Measurements from ENCODE around the gene ADAMTS1.

ADAMTS1 gene

GRCh38 chr21:26843933-26844257, 1.3 kb downstream of the ADAMTS1 start:
- no peak overlapping the region for H3K4ac ChIP-seq (ENCODE audit: low read depth, low read length)
- H2BK15ac ChIP-seq (replicated peaks; ENCODE audit: low read depth) = no peak overlapping the region
- H3K4me1 ChIP-seq (ENCODE audit: control insufficient read depth, low read depth, low read length) = peaks cover 2% of the 10 kb centered on the region
- H3K9ac ChIP-seq (ENCODE audit: low read length) = peak overlapping the region; percentile 99
- no peak overlapping the region for H2BK120ac ChIP-seq (ENCODE audit: low read depth, low read length)
- no peak for DNase-seq
- peak overlapping the region; percentile 84 for H3K27ac ChIP-seq (ENCODE audit: low read depth, low read length)
- no peak overlapping the region for H4K8ac ChIP-seq (ENCODE audit: low read depth, low read length)
- no CpG with 5 or more reads among the region's 11 CpGs for WGBS (ENCODE audit: extremely low coverage, insufficient coverage, low lambda C conversion rate)
- H3K4me2 ChIP-seq (ENCODE audit: low read length) = peak overlapping the region; percentile 8
- H4K5ac ChIP-seq (ENCODE audit: low read length) = no peak overlapping the region
- H3K79me1 ChIP-seq (ENCODE audit: low read length) = peaks cover 10% of the 10 kb centered on the region
- H2BK5ac ChIP-seq (ENCODE audit: low read length) = peak overlapping the region; percentile 54
- no peaks in the 10 kb centered on the region for H3K27me3 ChIP-seq (ENCODE audit: insufficient read depth, low read length, poor library complexity)
- H3K79me2 ChIP-seq (ENCODE audit: control insufficient read depth, insufficient read depth, low read length) = peaks cover 40% of the 10 kb centered on the region
- peaks cover 15% of the 10 kb centered on the region for H3K36me3 ChIP-seq (ENCODE audit: control insufficient read depth, insufficient read depth, low read length)
- peak overlapping the region; percentile 98 for H3K56ac ChIP-seq (ENCODE audit: low read length)
- H2AK5ac ChIP-seq (ENCODE audit: low read length) = no peak overlapping the region
- H3K23ac ChIP-seq (ENCODE audit: low read length) = peak overlapping the region; percentile 81
- peak overlapping the region; percentile 88 for H3K18ac ChIP-seq (ENCODE audit: low read length)
- H3K4me3 ChIP-seq (ENCODE audit: low read length) = peak overlapping the region; percentile 95

GRCh38 chr21:26842974-26843932, 2.0 kb downstream of the ADAMTS1 start:
- Histone ChIP-seq H3K4me1 (ENCODE audit: control insufficient read depth, low read depth, low read length) (peaks cover 2% of the 10 kb centered on the region), H3K4ac (ENCODE audit: low read depth, low read length) (peak overlapping the region; percentile 66)

GRCh38 chr21:26842300-26842699, 2.9 kb downstream of the ADAMTS1 start:
- peak overlapping the region; percentile 99 for H3K9ac ChIP-seq (ENCODE audit: low read length)
- H4K5ac ChIP-seq (ENCODE audit: low read length) = no peak overlapping the region
- no peak overlapping the region for H3K27ac ChIP-seq (ENCODE audit: low read depth, low read length)
- H3K56ac ChIP-seq (ENCODE audit: low read length) = peak overlapping the region; percentile 75
- no peak overlapping the region for H3K18ac ChIP-seq (ENCODE audit: low read length)
- H3K4me2 ChIP-seq (ENCODE audit: low read length) = peak overlapping the region; percentile 49
- peaks cover 2% of the 10 kb centered on the region for H3K4me1 ChIP-seq (ENCODE audit: control insufficient read depth, low read depth, low read length)
- H2BK15ac ChIP-seq (replicated peaks; ENCODE audit: low read depth) = no peak overlapping the region
- no peak for DNase-seq
- peak overlapping the region; percentile 17 for H3K4me3 ChIP-seq (ENCODE audit: low read length)
- no peaks in the 10 kb centered on the region for H3K27me3 ChIP-seq (ENCODE audit: insufficient read depth, low read length, poor library complexity)
- no peak overlapping the region for H4K8ac ChIP-seq (ENCODE audit: low read depth, low read length)
- H3K79me1 ChIP-seq (ENCODE audit: low read length) = peaks cover 13% of the 10 kb centered on the region
- WGBS (ENCODE audit: extremely low coverage, insufficient coverage, low lambda C conversion rate) = no CpG with 5 or more reads among the region's 11 CpGs
- H2BK120ac ChIP-seq (ENCODE audit: low read depth, low read length) = no peak overlapping the region
- no peak overlapping the region for H2BK5ac ChIP-seq (ENCODE audit: low read length)
- H3K23ac ChIP-seq (ENCODE audit: low read length) = no peak overlapping the region
- no peak overlapping the region for H2AK5ac ChIP-seq (ENCODE audit: low read length)
- peaks cover 25% of the 10 kb centered on the region for H3K36me3 ChIP-seq (ENCODE audit: control insufficient read depth, insufficient read depth, low read length)
- peak overlapping the region; percentile 41 for H3K4ac ChIP-seq (ENCODE audit: low read depth, low read length)
- peaks cover 40% of the 10 kb centered on the region for H3K79me2 ChIP-seq (ENCODE audit: control insufficient read depth, insufficient read depth, low read length)

More at GRCh38 chr21:26842974-26843932, 2.0 kb downstream of the ADAMTS1 start:
- H2BK120ac ChIP-seq (ENCODE audit: low read depth, low read length) = no peak overlapping the region
- H3K18ac ChIP-seq (ENCODE audit: low read length) = peak overlapping the region; percentile 88
- peaks cover 12% of the 10 kb centered on the region for H3K79me1 ChIP-seq (ENCODE audit: low read length)
- H3K4me3 ChIP-seq (ENCODE audit: low read length) = peak overlapping the region; percentile 95
- no CpG with 5 or more reads among the region's 35 CpGs for WGBS (ENCODE audit: extremely low coverage, insufficient coverage, low lambda C conversion rate)
- H2BK5ac ChIP-seq (ENCODE audit: low read length) = no peak overlapping the region
- no peak overlapping the region for H4K8ac ChIP-seq (ENCODE audit: low read depth, low read length)
- peak overlapping the region; percentile 99 for H3K9ac ChIP-seq (ENCODE audit: low read length)
- H3K27me3 ChIP-seq (ENCODE audit: insufficient read depth, low read length, poor library complexity) = no peaks in the 10 kb centered on the region
- H3K56ac ChIP-seq (ENCODE audit: low read length) = peak overlapping the region; percentile 98
- DNase-seq = peak; percentile 92
- peaks cover 40% of the 10 kb centered on the region for H3K79me2 ChIP-seq (ENCODE audit: control insufficient read depth, insufficient read depth, low read length)
- peak overlapping the region; percentile 49 for H3K4me2 ChIP-seq (ENCODE audit: low read length)
- no peak overlapping the region for H3K23ac ChIP-seq (ENCODE audit: low read length)
- no peak overlapping the region for H2AK5ac ChIP-seq (ENCODE audit: low read length)
- H4K5ac ChIP-seq (ENCODE audit: low read length) = no peak overlapping the region
- H2BK15ac ChIP-seq (replicated peaks; ENCODE audit: low read depth) = no peak overlapping the region
- H3K36me3 ChIP-seq (ENCODE audit: control insufficient read depth, insufficient read depth, low read length) = peaks cover 17% of the 10 kb centered on the region
- peak overlapping the region; percentile 84 for H3K27ac ChIP-seq (ENCODE audit: low read depth, low read length)

- H4K5ac ChIP-seq (ENCODE audit: low read length) = no peak overlapping the region
- peaks cover 26% of the 10 kb centered on the region for H3K36me3 ChIP-seq (ENCODE audit: control insufficient read depth, insufficient read depth, low read length)
- no peaks in the 10 kb centered on the region for H3K27me3 ChIP-seq (ENCODE audit: insufficient read depth, low read length, poor library complexity)
- peak overlapping the region; percentile 13 for H3K4me2 ChIP-seq (ENCODE audit: low read length)
- no CpG with 5 or more reads among the region's 7 CpGs for WGBS (ENCODE audit: extremely low coverage, insufficient coverage, low lambda C conversion rate)
- H3K56ac ChIP-seq (ENCODE audit: low read length) = no peak overlapping the region
- H3K4me3 ChIP-seq (ENCODE audit: low read length) = no peak overlapping the region
- H4K8ac ChIP-seq (ENCODE audit: low read depth, low read length) = no peak overlapping the region
- no peak overlapping the region for H3K23ac ChIP-seq (ENCODE audit: low read length)
- peaks cover 2% of the 10 kb centered on the region for H3K4me1 ChIP-seq (ENCODE audit: control insufficient read depth, low read depth, low read length)
- no peak overlapping the region for H3K4ac ChIP-seq (ENCODE audit: low read depth, low read length)
- no peak overlapping the region for H2BK15ac ChIP-seq (replicated peaks; ENCODE audit: low read depth)
- peaks cover 13% of the 10 kb centered on the region for H3K79me1 ChIP-seq (ENCODE audit: low read length)
- H3K18ac ChIP-seq (ENCODE audit: low read length) = no peak overlapping the region
- no peak overlapping the region for H3K27ac ChIP-seq (ENCODE audit: low read depth, low read length)
- H2BK5ac ChIP-seq (ENCODE audit: low read length) = no peak overlapping the region
- peaks cover 40% of the 10 kb centered on the region for H3K79me2 ChIP-seq (ENCODE audit: control insufficient read depth, insufficient read depth, low read length)
- no peak overlapping the region for H3K9ac ChIP-seq (ENCODE audit: low read length)
- no peak overlapping the region for H2AK5ac ChIP-seq (ENCODE audit: low read length)
- DNase-seq = peak; percentile 46
- no peak overlapping the region for H2BK120ac ChIP-seq (ENCODE audit: low read depth, low read length)
Observed at GRCh38 chr21:26840912-26841311, 4.3 kb downstream of the ADAMTS1 start.

GRCh38 chr21:26840201-26840600, 5.0 kb downstream of the ADAMTS1 start:
- no CpG with 5 or more reads among the region's 10 CpGs for WGBS (ENCODE audit: extremely low coverage, insufficient coverage, low lambda C conversion rate)
- H4K8ac ChIP-seq (ENCODE audit: low read depth, low read length) = no peak overlapping the region
- H3K4me2 ChIP-seq (ENCODE audit: low read length) = no peak overlapping the region
- no peak overlapping the region for H3K4ac ChIP-seq (ENCODE audit: low read depth, low read length)
- H3K23ac ChIP-seq (ENCODE audit: low read length) = no peak overlapping the region
- H3K36me3 ChIP-seq (ENCODE audit: control insufficient read depth, insufficient read depth, low read length) = peaks cover 26% of the 10 kb centered on the region
- H2BK5ac ChIP-seq (ENCODE audit: low read length) = no peak overlapping the region
- peaks cover 40% of the 10 kb centered on the region for H3K79me2 ChIP-seq (ENCODE audit: control insufficient read depth, insufficient read depth, low read length)
- H3K4me1 ChIP-seq (ENCODE audit: control insufficient read depth, low read depth, low read length) = peaks cover 2% of the 10 kb centered on the region
- no peak overlapping the region for H3K4me3 ChIP-seq (ENCODE audit: low read length)
- H2BK120ac ChIP-seq (ENCODE audit: low read depth, low read length) = no peak overlapping the region
- H3K9ac ChIP-seq (ENCODE audit: low read length) = no peak overlapping the region
- no peak overlapping the region for H2BK15ac ChIP-seq (replicated peaks; ENCODE audit: low read depth)
- no peak overlapping the region for H3K56ac ChIP-seq (ENCODE audit: low read length)
- H3K18ac ChIP-seq (ENCODE audit: low read length) = no peak overlapping the region
- H3K27ac ChIP-seq (ENCODE audit: low read depth, low read length) = no peak overlapping the region
- no peak overlapping the region for H2AK5ac ChIP-seq (ENCODE audit: low read length)
- peaks cover 13% of the 10 kb centered on the region for H3K79me1 ChIP-seq (ENCODE audit: low read length)
- H4K5ac ChIP-seq (ENCODE audit: low read length) = no peak overlapping the region
- H3K27me3 ChIP-seq (ENCODE audit: insufficient read depth, low read length, poor library complexity) = no peaks in the 10 kb centered on the region
- no peak for DNase-seq

Measured in mesendoderm (in vitro differentiated cells).